H1 (cell line): ENCODE data around the gene MED16. TPM values are rescaled to one million over a fixed set of nuclear protein-coding genes. Genes with fewer than 3 reads are reported as not detected.

Source experiments
- ATF3 ChIP-seq: IDR thresholded peaks from 2 replicates; pipeline ENCODE4 v1.6.1; 2011; ENCODE audit warnings: low read depth, mild to moderate bottlenecking, low read length; ENCODE audit not compliant: insufficient read depth
- CREB1 ChIP-seq: IDR thresholded peaks from 2 replicates; pipeline ENCODE4 v1.6.1; 2012; ENCODE audit warnings: inconsistent platforms
- E2F6 ChIP-seq: IDR thresholded peaks from 2 replicates; pipeline ENCODE4 v1.6.1; 2012; ENCODE audit warnings: inconsistent platforms
- KDM5A ChIP-seq: fragments of 200-600 bp; IDR thresholded peaks from 2 replicates; pipeline ENCODE4 v1.7.1; 2012; ENCODE audit warnings: mild to moderate bottlenecking, low read length, inconsistent platforms, mixed read lengths
- RBBP5 ChIP-seq: IDR thresholded peaks from 2 replicates; pipeline ENCODE4 v1.7.1; 2012; ENCODE audit warnings: low read depth, mild to moderate bottlenecking, inconsistent platforms, low read length, moderate library complexity, borderline replicate concordance
- TAF7 ChIP-seq: optimal IDR thresholded peaks from 2 replicates; pipeline ENCODE3; 2011; ENCODE audit warnings: low read depth, mild to moderate bottlenecking, inconsistent platforms, low read length, moderate library complexity, borderline replicate concordance
- polyA plus RNA-seq, 7 experiments: library from polyadenylated mRNA; depleted of rRNA in 3 of 7; stranded (reverse) in 5 of 7; unstranded in 2 of 7; fragments of >200 nt in 5 of 7; fragments of 200-250 nt in 2 of 7; gene quantifications; 1 replicate in 5 of 7; 2 replicates in 1 of 7; 4 replicates in 1 of 7; pipeline versions ENCODE4 v1.2.1 to v1.2.3, GENCODE V29; 2011 to 2013; ENCODE audit warnings: missing spikeins in 2 of 7, mixed read lengths in 2 of 7
- total RNA-seq: library from RNA; stranded (reverse); fragmentation: NEBNext Ultra II Directional; extraction: Animal tissue kit (Norgen Biotek cat#: 25700); gene quantifications from 2 replicates; pipeline ENCODE4 v1.2.1, GENCODE V29; 2021

MED16 gene
- total and polyA plus RNA-seq, 2 of the 8 experiments (the other 6 are each of a cell fraction or from before 2014, with no cell fraction given): 51.0 to 67.2 TPM

GRCh38 chr19:861756-862580 is 31.0 kb downstream of the MED16 start (continued):
- peak; percentile 98 for TF ChIP-seq E2F6
- TF ChIP-seq RBBP5: peak; percentile 58; the same call in 1 of the 2 replicates
- TF ChIP-seq ATF3: 0 out of 2 replicates have a peak, but pooled peaks have one; percentile 11
- no peak for TF ChIP-seq TAF7
- TF ChIP-seq KDM5A: no peak
- peak; percentile 78 for TF ChIP-seq CREB1
